AG09319 (cell line): ENCODE data around the gene DNAH8.

Experiments
- DNase-seq: peaks from one replicate; pipeline ENCODE4 v3.0.0-alpha.2; 2010; ENCODE audit warnings: low read depth; ENCODE audit errors: extremely low read depth
- TF ChIP-seq, protein P1 (sequence below): IDR thresholded peaks from 2 replicates; pipeline ENCODE4 v1.5.1; 2011; ENCODE audit warnings: low read depth, mild to moderate bottlenecking, inconsistent platforms, low read length, moderate library complexity

Gene DNAH8

DNA sequence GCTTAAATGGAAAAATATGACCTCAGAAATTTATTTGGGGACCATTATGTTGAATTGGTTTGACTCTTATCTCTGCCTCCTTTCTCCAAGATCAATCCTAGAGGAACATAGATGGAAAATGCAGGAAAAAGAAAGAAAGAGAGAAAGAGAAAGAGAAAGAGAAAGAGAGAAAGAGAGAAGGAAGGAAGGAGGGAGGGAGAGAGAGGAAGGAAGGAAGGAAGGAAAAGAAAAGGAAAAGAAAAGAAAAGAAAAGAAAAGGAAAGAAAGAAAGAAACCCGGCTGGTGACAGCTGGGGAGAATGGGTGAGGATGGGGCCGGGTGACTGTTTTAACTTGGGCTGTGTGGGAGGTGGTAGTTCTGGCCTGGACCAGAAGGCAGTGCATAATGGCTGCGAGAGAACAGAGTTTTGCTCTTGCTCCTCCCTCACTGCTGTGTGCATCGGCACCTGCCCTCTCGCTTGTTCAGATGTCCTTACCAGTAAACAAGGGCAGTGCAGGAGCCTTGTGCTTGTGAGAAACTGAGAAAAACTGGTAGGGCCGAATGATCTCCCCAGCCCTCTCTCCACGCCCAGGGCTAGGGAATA is 36.8 kb upstream of the DNAH8 start:
- DNase-seq = no peak
- TF ChIP-seq, protein P1, sequence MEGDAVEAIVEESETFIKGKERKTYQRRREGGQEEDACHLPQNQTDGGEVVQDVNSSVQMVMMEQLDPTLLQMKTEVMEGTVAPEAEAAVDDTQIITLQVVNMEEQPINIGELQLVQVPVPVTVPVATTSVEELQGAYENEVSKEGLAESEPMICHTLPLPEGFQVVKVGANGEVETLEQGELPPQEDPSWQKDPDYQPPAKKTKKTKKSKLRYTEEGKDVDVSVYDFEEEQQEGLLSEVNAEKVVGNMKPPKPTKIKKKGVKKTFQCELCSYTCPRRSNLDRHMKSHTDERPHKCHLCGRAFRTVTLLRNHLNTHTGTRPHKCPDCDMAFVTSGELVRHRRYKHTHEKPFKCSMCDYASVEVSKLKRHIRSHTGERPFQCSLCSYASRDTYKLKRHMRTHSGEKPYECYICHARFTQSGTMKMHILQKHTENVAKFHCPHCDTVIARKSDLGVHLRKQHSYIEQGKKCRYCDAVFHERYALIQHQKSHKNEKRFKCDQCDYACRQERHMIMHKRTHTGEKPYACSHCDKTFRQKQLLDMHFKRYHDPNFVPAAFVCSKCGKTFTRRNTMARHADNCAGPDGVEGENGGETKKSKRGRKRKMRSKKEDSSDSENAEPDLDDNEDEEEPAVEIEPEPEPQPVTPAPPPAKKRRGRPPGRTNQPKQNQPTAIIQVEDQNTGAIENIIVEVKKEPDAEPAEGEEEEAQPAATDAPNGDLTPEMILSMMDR = no peak

DNA sequence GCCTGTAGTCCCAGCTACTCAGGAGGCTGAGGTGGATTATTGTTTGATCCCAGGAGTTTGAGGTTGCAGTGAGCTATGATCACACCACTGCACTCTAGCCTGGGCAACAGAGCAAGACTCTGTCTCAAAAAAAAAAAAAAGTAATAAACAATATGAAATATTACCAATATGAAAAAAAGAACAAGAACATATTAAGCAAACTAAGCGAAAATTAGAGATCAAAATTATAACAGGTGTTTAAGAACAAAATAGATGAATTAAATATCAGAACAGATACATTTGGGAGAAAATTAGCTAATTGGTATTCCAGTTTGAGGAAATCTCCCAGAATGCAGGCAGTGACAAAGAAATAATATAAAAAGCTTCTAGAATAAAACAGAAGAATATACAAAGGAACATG is 35.4 kb upstream of the DNAH8 start:
- TF ChIP-seq, protein P1 = no peak
- no peak for DNase-seq

DNA sequence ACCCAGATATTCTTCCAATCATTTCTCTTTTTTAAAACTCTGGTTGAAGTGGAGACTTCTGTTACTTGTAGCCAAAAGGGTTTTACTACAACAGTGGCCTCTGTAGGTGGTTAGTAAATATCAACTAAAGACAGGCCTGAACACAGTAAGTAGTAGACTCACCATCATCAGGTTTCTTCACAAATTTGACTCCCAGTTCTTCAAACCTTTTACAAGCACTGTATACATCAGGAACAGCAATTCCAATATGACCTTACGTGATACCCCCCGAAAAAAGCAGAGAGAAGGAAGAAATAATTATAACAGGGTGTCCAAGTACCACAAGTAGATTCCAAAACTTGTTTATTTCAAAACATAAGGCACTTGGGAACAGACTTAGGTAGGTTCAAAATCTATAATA is 33.3 kb upstream of the DNAH8 start:
- no peak for DNase-seq
- TF ChIP-seq, protein P1 = no peak

DNA sequence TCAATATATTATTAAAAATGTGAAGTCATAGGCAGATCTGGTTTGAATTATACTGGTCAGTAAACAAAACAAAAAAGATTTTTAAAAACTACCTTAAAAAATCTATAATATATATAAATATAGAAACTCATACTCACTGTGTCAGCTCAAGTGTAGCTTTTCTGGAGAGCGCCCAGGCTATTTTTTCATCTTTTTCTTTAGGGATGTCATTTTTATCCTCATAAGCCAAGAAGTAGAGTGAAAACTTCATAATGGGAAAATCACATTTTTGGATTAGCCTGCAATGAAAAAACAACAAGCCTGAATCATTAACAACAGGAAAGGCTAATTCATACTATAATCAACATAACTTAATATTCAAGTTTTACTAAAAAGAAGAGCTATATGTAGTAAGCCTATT is 30.9 kb upstream of the DNAH8 start:
- TF ChIP-seq, protein P1 = no peak
- DNase-seq = no peak

DNA sequence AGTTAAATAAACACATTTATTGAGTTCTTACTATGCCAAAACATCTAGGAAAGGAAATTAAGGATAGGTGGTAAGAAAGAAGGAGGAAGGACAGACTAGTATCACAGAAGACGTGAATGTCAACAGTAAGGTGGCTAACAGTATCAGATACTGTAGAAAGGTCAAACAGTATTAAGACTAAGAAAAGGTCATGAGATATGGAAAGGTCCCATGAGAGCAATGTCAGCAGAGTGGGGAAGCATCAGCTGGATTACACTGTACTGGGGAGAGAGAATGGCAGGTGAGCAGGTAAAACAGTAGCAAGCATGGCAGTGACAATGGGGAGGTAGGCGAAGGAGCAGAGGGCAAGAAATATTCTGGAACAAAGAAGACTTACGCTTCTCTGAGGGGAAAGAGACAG is 30.2 kb upstream of the DNAH8 start:
- TF ChIP-seq, protein P1 = no peak
- no peak for DNase-seq

DNA sequence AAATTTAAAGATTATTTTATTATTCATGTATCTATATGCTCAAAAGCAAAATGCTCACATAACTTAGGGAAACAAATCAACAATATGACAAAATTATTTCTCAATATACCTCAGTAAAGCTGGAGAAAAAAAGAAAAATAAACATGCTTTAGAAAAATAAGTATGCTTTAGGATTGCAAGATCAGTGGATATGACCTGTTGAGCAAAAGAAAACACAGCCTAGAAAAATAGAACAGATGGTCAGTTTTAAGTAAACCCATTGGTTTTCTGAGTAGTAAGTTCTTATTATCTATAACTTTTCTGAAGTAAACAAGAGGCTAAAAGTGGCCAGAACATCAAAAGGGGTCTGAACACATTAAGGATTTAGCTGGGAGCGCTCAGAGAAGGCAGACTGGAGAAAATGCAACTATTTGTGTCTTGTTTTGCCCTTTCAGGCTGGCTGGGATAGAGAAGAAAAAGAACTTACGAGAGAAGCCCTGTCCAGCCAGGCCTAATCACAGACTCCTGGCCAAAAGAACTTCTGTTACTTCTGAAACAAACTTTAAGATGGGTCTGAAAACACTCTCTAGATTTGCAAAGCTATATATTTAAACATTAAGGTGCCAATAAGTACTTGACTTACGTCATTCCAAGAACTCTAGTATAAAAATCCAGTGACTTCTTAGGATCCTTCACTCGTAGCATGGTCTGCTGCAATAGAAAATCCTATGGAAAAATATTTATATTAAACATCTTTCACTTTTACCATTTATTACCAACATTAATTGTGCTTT is 28.7 kb upstream of the DNAH8 start:
- TF ChIP-seq, protein P1 = no peak
- DNase-seq = no peak

DNA sequence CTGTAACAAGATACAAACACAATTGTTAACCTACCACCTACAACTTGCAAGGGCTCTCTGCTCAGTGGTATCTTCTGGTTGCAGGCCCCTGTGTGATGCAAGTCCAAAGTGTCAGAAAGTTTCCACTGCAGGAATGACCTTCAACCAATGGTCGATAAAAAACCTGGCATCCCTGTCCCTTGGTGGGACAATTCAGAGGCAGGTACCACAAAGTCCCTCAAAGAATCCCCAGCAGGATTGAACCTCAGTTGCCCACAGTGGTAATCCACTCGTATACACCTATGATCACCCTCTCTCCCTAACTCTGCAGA is 28.1 kb upstream of the DNAH8 start:
- TF ChIP-seq, protein P1 = no peak
- no peak for DNase-seq
